ENCODE results near the gene HSBP1L1.

The HSBP1L1 gene

GRCh38 chr18:79930020-79930642 is 34.3 kb upstream of the HSBP1L1 start:
- DNase-seq: no peak

- DNase-seq: no peak
Observed at GRCh38 chr18:79931475-79931874, 33.0 kb upstream of the HSBP1L1 start.

GRCh38 chr18:79932907-79933306 is 31.5 kb upstream of the HSBP1L1 start:
- no peak for DNase-seq

GRCh38 chr18:79933765-79934164 is 30.7 kb upstream of the HSBP1L1 start:
- DNase-seq: no peak

- DNase-seq: no peak
Observed at GRCh38 chr18:79934311-79935097, 29.9 kb upstream of the HSBP1L1 start.

GRCh38 chr18:79935098-79935480 is 29.4 kb upstream of the HSBP1L1 start:
- DNase-seq: no peak

GRCh38 chr18:79935499-79935898 is 28.9 kb upstream of the HSBP1L1 start:
- no peak for DNase-seq

GRCh38 chr18:79935925-79936324 is 28.5 kb upstream of the HSBP1L1 start:
- no peak for DNase-seq

GRCh38 chr18:79936641-79937040 is 27.8 kb upstream of the HSBP1L1 start:
- DNase-seq: no peak

GRCh38 chr18:79937103-79937860 is 27.2 kb upstream of the HSBP1L1 start:
- DNase-seq: no peak

- DNase-seq: no peak
Observed at GRCh38 chr18:79938196-79938595, 26.2 kb upstream of the HSBP1L1 start.

- DNase-seq: no peak
Observed at GRCh38 chr18:79939096-79939495, 25.3 kb upstream of the HSBP1L1 start.

- no peak for DNase-seq
Observed at GRCh38 chr18:79940126-79940813, 24.2 kb upstream of the HSBP1L1 start.

GRCh38 chr18:79940814-79941472 is 23.5 kb upstream of the HSBP1L1 start:
- no peak for DNase-seq

GRCh38 chr18:79941473-79942119 is 22.8 kb upstream of the HSBP1L1 start:
- no peak for DNase-seq

- no peak for DNase-seq
Observed at GRCh38 chr18:79942211-79942610, 22.2 kb upstream of the HSBP1L1 start.

- DNase-seq: peak; percentile 95
Observed at GRCh38 chr18:79942786-79943607, 21.4 kb upstream of the HSBP1L1 start.

- no peak for DNase-seq
Observed at GRCh38 chr18:79943608-79944125, 20.8 kb upstream of the HSBP1L1 start.

GRCh38 chr18:79944126-79944731 is 20.2 kb upstream of the HSBP1L1 start:
- peak; percentile 69 for DNase-seq

- peak; percentile 68 for DNase-seq
Observed at GRCh38 chr18:79944746-79945117, 19.7 kb upstream of the HSBP1L1 start.

Measured in hematopoietic multipotent progenitor cell treated with erythropoietin and hydrocortisone succinate and interleukin-3 and kit ligand, for 8 days (in vitro differentiated cells).